Osteoblast (primary cell): ENCODE results near the gene ACOT11. TPM values are rescaled to one million over a fixed set of nuclear protein-coding genes. Genes with fewer than 3 reads are reported as not detected.

ENCODE experiments used
- DNase-seq: peaks from one replicate; pipeline ENCODE4 v3.0.0; 2011; ENCODE audit warnings: low spot score, mixed read lengths; ENCODE audit not compliant: insufficient read length; ENCODE audit errors: missing footprints
- H2AFZ ChIP-seq: 2 replicates; pipeline ENCODE4 v1.6.0; 2011; ENCODE audit warnings: mild to moderate bottlenecking, low read length
- H3K27ac ChIP-seq: 2 replicates; pipeline ENCODE4 v1.5.1; 2011; ENCODE audit warnings: mild to moderate bottlenecking, low read depth, low read length, moderate library complexity
- H3K27me3 ChIP-seq: 2 replicates; pipeline ENCODE4 v1.6.0; 2012; ENCODE audit warnings: mild to moderate bottlenecking, control low read depth, inconsistent platforms, low read length, moderate library complexity; ENCODE audit not compliant: insufficient read depth
- H3K36me3 ChIP-seq: 2 replicates; pipeline ENCODE4 v1.5.1; 2011; ENCODE audit warnings: mild to moderate bottlenecking, low read length, control low read depth, moderate library complexity; ENCODE audit not compliant: insufficient read depth
- H3K4me1 ChIP-seq: 2 replicates; pipeline ENCODE4 v1.5.1; 2011; ENCODE audit warnings: mild to moderate bottlenecking, low read length, control low read depth, moderate library complexity; ENCODE audit not compliant: insufficient read depth
- H3K4me2 ChIP-seq: 2 replicates; pipeline ENCODE4 v1.6.0; 2011; ENCODE audit warnings: mild to moderate bottlenecking, low read length; ENCODE audit not compliant: insufficient read depth
- H3K4me3 ChIP-seq: fragments of 200-600 bp; sonication (generic); 3 replicates; pipeline ENCODE4 v1.5.1; 2012; ENCODE audit warnings: mild to moderate bottlenecking, low read length, inconsistent platforms; ENCODE audit not compliant: insufficient read depth
- H3K79me2 ChIP-seq: 2 replicates; pipeline ENCODE4 v1.6.0; 2012; ENCODE audit warnings: mild to moderate bottlenecking, low read length, control low read depth, inconsistent platforms; ENCODE audit not compliant: insufficient read depth
- H3K9me3 ChIP-seq: 2 replicates; pipeline ENCODE4 v1.5.1; 2011; ENCODE audit warnings: low read depth, low read length, control low read depth
- H4K20me1 ChIP-seq: 2 replicates; pipeline ENCODE4 v1.6.0; 2012; ENCODE audit warnings: mild to moderate bottlenecking, low read length, control low read depth; ENCODE audit not compliant: insufficient read depth
- total RNA-seq: library from RNA; depleted of rRNA; stranded (reverse); fragments of >200 nt; gene quantifications from 2 replicates; pipeline ENCODE4 v1.2.3, GENCODE V29; 2012
- TF ChIP-seq, protein P1 (sequence below): IDR thresholded peaks from 2 replicates; pipeline ENCODE4 v1.5.1; 2011; ENCODE audit warnings: mild to moderate bottlenecking, low read depth, low read length, moderate library complexity; ENCODE audit errors: extremely low read depth

The ACOT11 gene
- total RNA-seq, 1 donor = 2.9 TPM

DNA sequence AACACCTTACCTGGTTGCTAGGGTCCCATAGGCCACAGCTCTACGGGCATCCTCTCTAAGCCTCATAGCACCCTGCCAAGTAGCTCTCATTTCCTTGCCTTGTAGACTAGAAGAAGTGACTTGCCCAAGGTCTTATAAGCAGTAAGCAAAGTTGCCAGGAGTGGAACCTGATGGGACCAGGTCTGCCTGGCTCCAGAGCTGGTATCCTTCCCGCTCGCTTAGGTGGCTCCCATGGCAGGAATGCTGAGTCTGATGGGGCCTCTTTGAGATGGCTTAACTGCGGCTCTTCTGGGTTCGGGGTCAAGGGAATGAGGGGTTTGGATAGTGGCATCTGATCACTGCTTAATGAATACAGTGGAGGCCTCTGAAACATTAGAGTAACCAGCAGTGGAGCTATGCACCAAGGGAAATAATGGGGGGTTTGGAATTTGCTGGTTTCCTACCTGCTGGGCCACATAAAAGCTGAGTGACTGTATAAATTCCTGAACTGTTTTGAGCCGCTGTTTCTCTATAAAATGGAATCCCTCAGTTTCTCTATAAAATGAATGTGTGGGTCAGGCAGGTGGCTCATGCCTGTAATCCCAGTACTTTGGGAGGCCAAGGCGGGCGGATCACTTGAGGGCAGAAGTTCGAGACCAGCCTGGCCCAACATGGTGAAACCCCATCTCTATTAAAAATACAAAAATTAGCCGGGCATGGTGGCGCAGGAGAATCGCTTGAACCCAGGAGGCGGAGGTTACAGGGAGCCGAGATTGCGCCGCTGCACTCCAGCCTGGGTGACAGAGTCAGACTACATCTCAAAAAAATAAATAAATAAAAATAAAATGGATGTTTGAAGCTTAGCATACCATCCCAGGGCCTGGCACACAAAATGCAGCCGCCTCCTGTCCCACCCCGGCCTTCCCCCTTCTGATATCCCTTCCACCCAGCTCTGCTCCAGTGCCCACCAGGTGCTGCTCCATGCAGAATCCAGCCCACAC lies 62.9 kb downstream of the ACOT11 start:
- no peaks in the 10 kb centered on the region for H3K36me3 ChIP-seq
- H2AFZ ChIP-seq = no peak overlapping the region
- no peaks in the 10 kb centered on the region for H3K79me2 ChIP-seq
- H3K4me3 ChIP-seq = no peak overlapping the region
- no peaks in the 10 kb centered on the region for H4K20me1 ChIP-seq
- no peak overlapping the region for H3K27ac ChIP-seq
- no peak overlapping the region for H3K4me2 ChIP-seq
- H3K4me1 ChIP-seq = peaks cover 5% of the 10 kb centered on the region
- no peaks in the 10 kb centered on the region for H3K9me3 ChIP-seq
- H3K27me3 ChIP-seq = peaks cover 5% of the 10 kb centered on the region
- DNase-seq = peak; percentile 45
- TF ChIP-seq, protein P1, sequence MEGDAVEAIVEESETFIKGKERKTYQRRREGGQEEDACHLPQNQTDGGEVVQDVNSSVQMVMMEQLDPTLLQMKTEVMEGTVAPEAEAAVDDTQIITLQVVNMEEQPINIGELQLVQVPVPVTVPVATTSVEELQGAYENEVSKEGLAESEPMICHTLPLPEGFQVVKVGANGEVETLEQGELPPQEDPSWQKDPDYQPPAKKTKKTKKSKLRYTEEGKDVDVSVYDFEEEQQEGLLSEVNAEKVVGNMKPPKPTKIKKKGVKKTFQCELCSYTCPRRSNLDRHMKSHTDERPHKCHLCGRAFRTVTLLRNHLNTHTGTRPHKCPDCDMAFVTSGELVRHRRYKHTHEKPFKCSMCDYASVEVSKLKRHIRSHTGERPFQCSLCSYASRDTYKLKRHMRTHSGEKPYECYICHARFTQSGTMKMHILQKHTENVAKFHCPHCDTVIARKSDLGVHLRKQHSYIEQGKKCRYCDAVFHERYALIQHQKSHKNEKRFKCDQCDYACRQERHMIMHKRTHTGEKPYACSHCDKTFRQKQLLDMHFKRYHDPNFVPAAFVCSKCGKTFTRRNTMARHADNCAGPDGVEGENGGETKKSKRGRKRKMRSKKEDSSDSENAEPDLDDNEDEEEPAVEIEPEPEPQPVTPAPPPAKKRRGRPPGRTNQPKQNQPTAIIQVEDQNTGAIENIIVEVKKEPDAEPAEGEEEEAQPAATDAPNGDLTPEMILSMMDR = no peak

DNA sequence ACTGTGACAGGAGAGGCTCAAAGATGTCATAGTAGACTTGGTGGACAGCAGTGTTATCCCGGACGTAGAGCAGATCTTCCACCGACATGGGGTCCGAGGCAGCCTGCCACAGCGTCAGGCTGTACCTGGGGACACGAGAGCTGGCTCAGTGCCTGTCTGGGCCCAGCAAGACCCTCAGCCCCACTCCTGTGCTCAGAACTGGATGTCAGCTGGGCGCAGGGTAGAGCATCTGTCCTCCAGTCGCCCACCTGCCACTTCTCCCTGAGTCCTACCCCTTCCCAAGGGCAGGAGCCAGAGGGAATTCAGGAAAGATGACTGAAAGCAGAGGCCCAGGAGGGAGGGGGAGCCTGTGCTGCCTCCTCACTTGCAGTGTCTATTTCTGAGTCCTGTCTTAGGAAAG lies 63.6 kb downstream of the ACOT11 start:
- no peaks in the 10 kb centered on the region for H3K36me3 ChIP-seq
- H3K4me2 ChIP-seq = no peak overlapping the region
- DNase-seq = peak; percentile 18
- no peak overlapping the region for H3K4me3 ChIP-seq
- no peaks in the 10 kb centered on the region for H4K20me1 ChIP-seq
- peaks cover 8% of the 10 kb centered on the region for H3K27me3 ChIP-seq
- TF ChIP-seq, protein P1 = no peak
- H2AFZ ChIP-seq = no peak overlapping the region
- H3K4me1 ChIP-seq = peaks cover 5% of the 10 kb centered on the region
- H3K79me2 ChIP-seq = no peaks in the 10 kb centered on the region
- no peak overlapping the region for H3K27ac ChIP-seq
- no peaks in the 10 kb centered on the region for H3K9me3 ChIP-seq

DNA sequence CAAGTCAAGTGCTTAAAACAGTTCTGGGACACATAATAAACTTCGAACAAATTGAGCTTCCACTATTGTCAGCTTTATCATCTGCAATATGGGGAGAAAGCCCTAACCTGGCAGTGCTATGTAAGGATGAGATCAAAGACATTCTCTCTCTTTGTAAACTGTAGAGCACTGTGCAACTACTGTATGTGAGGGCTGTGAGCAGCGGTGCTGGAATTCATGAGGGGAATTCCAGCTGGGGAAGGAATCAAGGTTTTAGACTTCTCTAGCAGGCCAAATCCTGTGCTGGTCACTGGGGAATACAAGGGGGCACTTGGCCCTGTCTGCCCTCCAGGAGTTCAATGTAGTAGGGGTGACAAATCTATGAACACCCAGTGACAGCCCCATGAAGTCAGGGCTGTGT lies 66.0 kb downstream of the ACOT11 start:
- Histone ChIP-seq H4K20me1 (no peaks in the 10 kb centered on the region), H2AFZ (no peak overlapping the region), H3K9me3 (no peaks in the 10 kb centered on the region), H3K36me3 (no peaks in the 10 kb centered on the region), H3K4me3 (no peak overlapping the region), H3K27ac (no peak overlapping the region), H3K4me2 (no peak overlapping the region), H3K4me1 (peaks cover 5% of the 10 kb centered on the region), H3K79me2 (no peaks in the 10 kb centered on the region), H3K27me3 (peaks cover 13% of the 10 kb centered on the region)
- peak; percentile 13 for DNase-seq
- TF ChIP-seq, protein P1 = no peak

DNA sequence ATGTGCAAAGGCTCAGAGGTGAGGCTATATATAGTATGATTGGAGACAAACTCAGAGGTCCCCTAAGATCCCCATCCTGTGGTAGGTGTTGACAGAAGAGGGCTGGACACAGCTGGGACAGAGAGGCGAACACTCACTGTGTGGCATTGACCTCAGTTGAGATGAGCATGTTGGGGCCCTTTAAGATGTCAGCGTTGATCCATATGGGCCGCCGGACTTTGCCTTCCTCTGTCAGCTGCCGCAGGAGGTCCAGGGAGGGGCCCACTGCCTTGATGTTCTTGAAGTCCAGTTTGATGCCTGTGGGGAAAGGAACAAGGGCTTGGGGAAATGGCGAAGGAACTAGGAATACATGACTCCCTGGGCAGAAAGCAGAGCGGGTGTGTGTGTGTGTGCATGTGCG lies 66.5 kb downstream of the ACOT11 start:
- H3K4me3 ChIP-seq = no peak overlapping the region
- no peaks in the 10 kb centered on the region for H3K79me2 ChIP-seq
- peaks cover 4% of the 10 kb centered on the region for H3K4me1 ChIP-seq
- TF ChIP-seq, protein P1 = no peak
- no peaks in the 10 kb centered on the region for H3K9me3 ChIP-seq
- peaks cover 17% of the 10 kb centered on the region for H3K27me3 ChIP-seq
- peak; percentile 6 for DNase-seq
- no peak overlapping the region for H2AFZ ChIP-seq
- no peaks in the 10 kb centered on the region for H3K36me3 ChIP-seq
- no peaks in the 10 kb centered on the region for H4K20me1 ChIP-seq
- no peak overlapping the region for H3K27ac ChIP-seq
- no peak overlapping the region for H3K4me2 ChIP-seq
